Activated T-helper 1 cell treated with anti-CD3 and anti-CD28 coated beads, Interleukin-2, amount 50 U/mL, for 16 hours (primary cell): ENCODE data around the gene SLC28A2.
"Not testable (repeated sequence)": the region's sequence is repeated elsewhere in the genome, so short reads cannot be mapped to it uniquely, and the experiment has no call there.

Experiments
- DNase-seq, 2 donors: peaks; one replicate each; pipeline ENCODE4 v3.0.0-alpha.2; 2020; ENCODE audit warnings: low read depth in 1 of 2, low spot score in 1 of 2

The SLC28A2 gene

GRCh38 chr15:45262906-45263461, 10.9 kb downstream of the SLC28A2 start:
- DNase-seq: no peak

- DNase-seq: no peak
Measured at GRCh38 chr15:45263854-45264253, 11.8 kb downstream of the SLC28A2 start.

- DNase-seq: no peak
Measured at GRCh38 chr15:45265506-45265905, 13.5 kb downstream of the SLC28A2 start.

GRCh38 chr15:45268135-45268534, 16.1 kb downstream of the SLC28A2 start:
- DNase-seq: no peak

- DNase-seq: no peak
Measured at GRCh38 chr15:45274636-45275380, 22.8 kb downstream of the SLC28A2 start.

GRCh38 chr15:45276831-45277230, 24.8 kb downstream of the SLC28A2 start:
- no peak for DNase-seq

- DNase-seq: peak; percentile 91 to 95
Measured at GRCh38 chr15:45279024-45279698, 27.1 kb downstream of the SLC28A2 start.

- no peak for DNase-seq
Measured at GRCh38 chr15:45285413-45285812, 33.4 kb downstream of the SLC28A2 start.

- no peak for DNase-seq
Measured at GRCh38 chr15:45287390-45287956, 35.4 kb downstream of the SLC28A2 start.

- no peak for DNase-seq
Measured at GRCh38 chr15:45288947-45289346, 36.9 kb downstream of the SLC28A2 start.

- no peak for DNase-seq
Measured at GRCh38 chr15:45291822-45292582, 40.0 kb downstream of the SLC28A2 start.

- not testable (repeated sequence) for DNase-seq
Measured at GRCh38 chr15:45293326-45293725, 41.3 kb downstream of the SLC28A2 start.

GRCh38 chr15:45298964-45299378, 46.9 kb downstream of the SLC28A2 start:
- not testable (repeated sequence) for DNase-seq

- DNase-seq: no peak
Measured at GRCh38 chr15:45304711-45305110, 52.7 kb downstream of the SLC28A2 start.

GRCh38 chr15:45306105-45306504, 54.1 kb downstream of the SLC28A2 start:
- DNase-seq: no peak

GRCh38 chr15:45307230-45307924, 55.3 kb downstream of the SLC28A2 start:
- DNase-seq: no peak

- not testable (repeated sequence) for DNase-seq
Measured at GRCh38 chr15:45314117-45314516, 62.1 kb downstream of the SLC28A2 start.

GRCh38 chr15:45314960-45315359, 62.9 kb downstream of the SLC28A2 start:
- DNase-seq: no peak

- DNase-seq: no peak
Measured at GRCh38 chr15:45319472-45320214, 67.6 kb downstream of the SLC28A2 start.
